ENCODE data around the gene HRH2. TPM values are rescaled to one million over a fixed set of nuclear protein-coding genes. Genes with fewer than 3 reads are reported as not detected.

The HRH2 gene
- total RNA-seq, 2 experiments from 2014 or later = 2.9 to 3.4 TPM

DNA sequence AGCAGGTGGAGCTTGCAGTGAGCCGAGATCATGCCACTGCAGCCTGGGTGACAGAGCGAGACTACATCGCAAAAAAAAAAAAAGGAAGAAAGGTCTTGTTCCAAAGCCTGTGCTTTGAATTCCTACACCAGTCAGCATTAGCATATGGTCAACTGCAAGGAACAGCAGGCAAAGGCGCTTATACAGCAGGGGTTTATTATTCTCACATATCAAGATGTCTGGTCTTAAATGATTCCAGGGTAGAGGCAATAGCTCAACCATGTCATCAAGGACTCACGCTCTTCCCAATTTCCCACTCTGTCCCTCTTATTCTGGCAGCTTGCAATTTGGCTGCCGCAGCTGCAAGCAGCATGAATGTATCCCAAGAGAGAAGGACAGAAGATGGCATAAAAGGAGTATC, 28.6 kb upstream of the HRH2 start:
- no peaks in the 10 kb centered on the region for H3K27me3 ChIP-seq (ENCODE audit: control insufficient read depth in 1 of 2, insufficient read depth in 2 of 2, low read length in 2 of 2)
- H3K36me3 ChIP-seq (ENCODE audit: insufficient read depth, low read length) = no peaks in the 10 kb centered on the region
- TF ChIP-seq, protein P1, sequence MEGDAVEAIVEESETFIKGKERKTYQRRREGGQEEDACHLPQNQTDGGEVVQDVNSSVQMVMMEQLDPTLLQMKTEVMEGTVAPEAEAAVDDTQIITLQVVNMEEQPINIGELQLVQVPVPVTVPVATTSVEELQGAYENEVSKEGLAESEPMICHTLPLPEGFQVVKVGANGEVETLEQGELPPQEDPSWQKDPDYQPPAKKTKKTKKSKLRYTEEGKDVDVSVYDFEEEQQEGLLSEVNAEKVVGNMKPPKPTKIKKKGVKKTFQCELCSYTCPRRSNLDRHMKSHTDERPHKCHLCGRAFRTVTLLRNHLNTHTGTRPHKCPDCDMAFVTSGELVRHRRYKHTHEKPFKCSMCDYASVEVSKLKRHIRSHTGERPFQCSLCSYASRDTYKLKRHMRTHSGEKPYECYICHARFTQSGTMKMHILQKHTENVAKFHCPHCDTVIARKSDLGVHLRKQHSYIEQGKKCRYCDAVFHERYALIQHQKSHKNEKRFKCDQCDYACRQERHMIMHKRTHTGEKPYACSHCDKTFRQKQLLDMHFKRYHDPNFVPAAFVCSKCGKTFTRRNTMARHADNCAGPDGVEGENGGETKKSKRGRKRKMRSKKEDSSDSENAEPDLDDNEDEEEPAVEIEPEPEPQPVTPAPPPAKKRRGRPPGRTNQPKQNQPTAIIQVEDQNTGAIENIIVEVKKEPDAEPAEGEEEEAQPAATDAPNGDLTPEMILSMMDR (IDR thresholded peaks at IDR 0.05) = no peak
- intact Hi-C loops (cut with DNase I, micrococcal nuclease) = no loop called here
- ATAC-seq (ENCODE audit: poor library complexity) (no peak), DNase-seq (no peak)
- no peaks in the 10 kb centered on the region for H3K36me3 Mint-ChIP-seq (ENCODE audit: low read depth)
- no peaks in the 10 kb centered on the region for H3K4me1 ChIP-seq (ENCODE audit: insufficient read depth, low read length)
- H3K9me3 Mint-ChIP-seq = peaks cover 7% of the 10 kb centered on the region
- no peaks in the 10 kb centered on the region for H3K27me3 Mint-ChIP-seq
- no peaks in the 10 kb centered on the region for H3K4me1 Mint-ChIP-seq (ENCODE audit: low read depth)
- H3K27ac ChIP-seq (ENCODE audit: low read depth in 1 of 2, low read length in 2 of 2) = no peak overlapping the region
- ChIA-PET POLR2A (no interaction called here), CTCF (no interaction called here)
- H3K4me3 ChIP-seq (ENCODE audit: low read length) = no peak overlapping the region
- no peak overlapping the region for H3K4me3 Mint-ChIP-seq
- no peak overlapping the region for H3K27ac Mint-ChIP-seq
- H3K9me3 ChIP-seq (ENCODE audit: control insufficient read depth in 1 of 2, insufficient read depth in 1 of 2, low read length in 2 of 2) = peaks cover 11 to 39% of the 10 kb centered on the region in 2 experiments

DNA sequence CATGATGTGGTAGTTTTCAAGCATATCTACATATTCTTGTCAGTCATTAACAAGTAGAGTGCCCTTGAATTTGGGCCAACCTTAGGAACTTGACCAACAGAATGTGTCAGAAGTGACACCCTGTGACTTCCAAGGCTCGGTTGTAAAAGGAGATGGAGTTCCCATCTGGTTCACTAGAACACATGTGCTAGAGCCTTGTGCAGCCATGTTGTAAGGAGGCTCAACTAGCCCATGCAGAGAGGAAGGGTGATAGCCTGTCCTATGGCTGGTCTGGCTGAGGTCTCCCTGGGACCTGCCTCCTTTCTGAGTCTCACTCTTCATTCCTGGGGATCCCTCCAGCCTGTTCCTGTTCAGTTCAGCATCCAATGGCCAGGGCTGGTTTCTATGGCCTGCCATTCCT, 28.1 kb upstream of the HRH2 start:
- H3K4me1 Mint-ChIP-seq (ENCODE audit: low read depth) = no peaks in the 10 kb centered on the region
- POLR2A ChIA-PET = no interaction called here
- H3K27me3 Mint-ChIP-seq = no peaks in the 10 kb centered on the region
- Histone ChIP-seq H3K4me1 (ENCODE audit: insufficient read depth, low read length) (no peaks in the 10 kb centered on the region), H3K9me3 (ENCODE audit: control insufficient read depth in 1 of 2, insufficient read depth in 1 of 2, low read length in 2 of 2) (peaks cover 11 to 39% of the 10 kb centered on the region in 2 experiments), H3K36me3 (ENCODE audit: insufficient read depth, low read length) (no peaks in the 10 kb centered on the region), H3K4me3 (ENCODE audit: low read length) (no peak overlapping the region), H3K27me3 (ENCODE audit: control insufficient read depth in 1 of 2, insufficient read depth in 2 of 2, low read length in 2 of 2) (no peaks in the 10 kb centered on the region), H3K27ac (ENCODE audit: low read depth in 1 of 2, low read length in 2 of 2) (no peak overlapping the region)
- CTCF ChIA-PET = no interaction called here
- H3K4me3 Mint-ChIP-seq = no peak overlapping the region
- intact Hi-C loops (cut with DNase I, micrococcal nuclease) = no loop called here
- ATAC-seq (ENCODE audit: poor library complexity) = no peak
- H3K36me3 Mint-ChIP-seq (ENCODE audit: low read depth) = no peaks in the 10 kb centered on the region
- TF ChIP-seq, protein P1 (IDR thresholded peaks at IDR 0.05) = no peak
- H3K9me3 Mint-ChIP-seq = peaks cover 7% of the 10 kb centered on the region
- no peak for DNase-seq
- H3K27ac Mint-ChIP-seq = no peak overlapping the region

DNA sequence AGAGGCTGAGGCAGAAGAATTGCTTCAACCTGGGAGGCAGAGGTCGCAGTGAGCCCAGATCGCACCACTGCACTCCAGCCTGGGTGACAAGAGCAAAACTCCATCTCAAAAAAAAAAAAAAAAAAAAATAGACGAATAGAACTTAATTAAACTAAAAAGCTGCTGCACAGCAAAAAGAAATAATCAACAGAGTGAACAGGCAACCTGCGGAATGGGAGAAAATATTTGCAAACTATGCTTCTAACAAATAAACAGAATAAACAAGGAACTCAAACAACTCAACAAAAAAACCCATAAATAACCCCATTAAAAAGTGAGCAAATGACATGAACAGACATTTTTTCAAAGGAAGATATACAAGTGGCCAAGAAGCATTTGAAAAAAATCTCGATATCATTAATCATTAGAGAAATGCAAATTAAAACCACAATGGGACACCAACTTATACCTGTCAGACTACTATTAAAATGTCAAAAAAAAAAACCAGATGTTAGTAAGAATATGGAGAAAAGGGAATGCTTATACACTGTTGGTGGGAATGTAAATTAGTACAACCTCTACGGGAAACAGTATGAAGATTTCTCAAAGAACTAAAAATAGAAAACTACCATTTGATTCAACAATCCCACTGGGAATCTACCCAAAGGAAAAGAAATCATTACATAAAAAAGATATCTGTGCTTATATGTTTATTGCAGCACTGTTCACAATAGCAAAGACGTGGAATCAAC, 21.9 kb upstream of the HRH2 start:
- ATAC-seq (ENCODE audit: poor library complexity) (no peak), DNase-seq (no peak)
- no peak overlapping the region for H3K27ac Mint-ChIP-seq
- peaks cover 20% of the 10 kb centered on the region for H3K4me1 ChIP-seq (ENCODE audit: insufficient read depth, low read length)
- no peaks in the 10 kb centered on the region for H3K36me3 Mint-ChIP-seq (ENCODE audit: low read depth)
- H3K9me3 ChIP-seq (ENCODE audit: control insufficient read depth in 1 of 2, insufficient read depth in 1 of 2, low read length in 2 of 2) = peaks cover 0 to 3% of the 10 kb centered on the region in 2 experiments
- H3K27me3 ChIP-seq (ENCODE audit: control insufficient read depth in 1 of 2, insufficient read depth in 2 of 2, low read length in 2 of 2) = no peaks in the 10 kb centered on the region
- no peak overlapping the region for H3K4me3 ChIP-seq (ENCODE audit: low read length)
- POLR2A ChIA-PET = no interaction called here
- no peak overlapping the region for H3K27ac ChIP-seq (ENCODE audit: low read depth in 1 of 2, low read length in 2 of 2)
- peaks cover 36% of the 10 kb centered on the region for H3K4me1 Mint-ChIP-seq (ENCODE audit: low read depth)
- no peaks in the 10 kb centered on the region for H3K36me3 ChIP-seq (ENCODE audit: insufficient read depth, low read length)
- H3K9me3 Mint-ChIP-seq = no peaks in the 10 kb centered on the region
- TF ChIP-seq, protein P1 (IDR thresholded peaks at IDR 0.05) = no peak
- intact Hi-C loops (cut with DNase I, micrococcal nuclease) = no loop called here
- CTCF ChIA-PET = no interaction called here
- no peak overlapping the region for H3K4me3 Mint-ChIP-seq
- H3K27me3 Mint-ChIP-seq = no peaks in the 10 kb centered on the region
